Ovary (tissue), 10 donors: ENCODE measurements around the gene GRIN3B. TPM values are rescaled to one million over a fixed set of nuclear protein-coding genes. Genes with fewer than 3 reads are reported as not detected.
A peak's percentile ranks its signal among the peaks of the same experiment; 100 is the strongest.

Source experiments
- DNase-seq, 5 donors: peaks; one replicate each; pipeline ENCODE4 v3.0.0-alpha.2; 2019 to 2020
- H3K27ac ChIP-seq, 2 donors: fragments of 200-600 bp; one replicate each; pipeline versions ENCODE4 v1.5.1 to v1.8.0; 2019 to 2022
- H3K27me3 ChIP-seq: fragments of 200-600 bp; one replicate; pipeline ENCODE4 v1.8.0; 2022
- H3K36me3 ChIP-seq: fragments of 200-600 bp; sonication (generic); one replicate; pipeline ENCODE4 v1.5.1; 2019
- H3K4me1 ChIP-seq: one replicate; pipeline ENCODE4 v1.8.1; 2013; ENCODE audit warnings: mild to moderate bottlenecking, moderate library complexity; ENCODE audit not compliant: insufficient read depth
- H3K4me3 ChIP-seq: fragments of 200-600 bp; sonication (generic); one replicate; pipeline ENCODE4 v1.5.1; 2017
- H3K9me3 ChIP-seq, 2 donors: fragments of 200-600 bp in 1 of 2; sonication (generic) in 1 of 2; one replicate each; pipeline versions ENCODE4 v1.5.1 to v1.8.1; 2013 to 2019; ENCODE audit warnings: mild to moderate bottlenecking in 1 of 2, moderate library complexity in 1 of 2
- CTCF ChIP-seq, 3 donors: fragments of 450-650 bp in 2 of 3; fragments of 200-600 bp in 1 of 3; IDR thresholded peaks; one replicate each; pipeline versions ENCODE4 v1.5.1 to v1.8.0; 2016 to 2022; ENCODE audit warnings: antibody characterized with exemption in 3 of 3, mild to moderate bottlenecking in 1 of 3
- EP300 ChIP-seq: sonication (generic); formaldehyde crosslinking; IDR thresholded peaks from one replicate; pipeline ENCODE4 v1.6.1; 2017; ENCODE audit warnings: antibody characterized with exemption
- POLR2A ChIP-seq: fragments of 450-650 bp; IDR thresholded peaks from one replicate; pipeline ENCODE4 v1.6.1; 2017; ENCODE audit warnings: antibody characterized with exemption, mild to moderate bottlenecking, moderate library complexity
- WGBS, 3 donors: extraction: QIAGEN DNeasy Blood & Tissue Kit in 1 of 3; methylation state at CpG; one replicate each; pipeline versions ENCODE4 v1.1.5 to v1.1.7; 2013 to 2017; 5-methylcytosine and 5-hydroxymethylcytosine counted together
- intact Hi-C, 4 donors: fragments of 100-400 bp; cut with DNase I; formaldehyde crosslinking; loops; one replicate each; pipeline versions ENCODE4 v1.11.0 to v1.15.1; 2022 to 2023
- long read RNA-seq, 3 donors: library from polyadenylated mRNA in 2 of 3; unstranded in 2 of 3; transcript quantifications; one replicate each; pipeline ENCODE4 v2.0.0 and lab custom pipeline, GENCODE V29; 2021 to 2026
- polyA plus RNA-seq, 2 donors: library from polyadenylated mRNA; stranded (reverse); fragments of 200-250 nt in 1 of 2; fragments of 350-450 nt in 1 of 2; fragmentation: Illumina TruSeq in 1 of 2; extraction: RNeasy Lipid Tissue Mini Kit (QIAGEN cat#74804) in 1 of 2; gene quantifications; one replicate each; pipeline ENCODE4 v1.2.3, GENCODE V29; 2013 to 2014
- total RNA-seq, 7 donors: library from RNA; depleted of rRNA in 2 of 7; stranded (reverse); fragments of >200 nt in 2 of 7; fragmentation: NEBNext Ultra II Directional in 3 of 7; extraction: Animal tissue kit (Norgen Biotek cat#: 25700) in 3 of 7; gene quantifications; one replicate each; pipeline versions ENCODE4 v1.1.0 to v1.2.4, GENCODE V29; 2016 to 2023
- donor health status: DM: no; HTN: no; CAD: no; lungs with moderate emphysema.
- donor health status: DM: no; HTN: no; CAD: no.
- donor health status: Bipolar disorder and iron deficiency.
- donor health status: DM: yes; HTN: yes; CAD: no.
- donor health status: DM: no; HTN: no; CAD: no.
- donor health status: DM: yes; HTN: yes; CAD: no.

Gene GRIN3B
- 1 to 10 TPM in 1 of 7 donors, under 1 TPM in 4, not detected in 2; 0.22 to 7.4 (median 0.32) TPM for total RNA-seq
- polyA plus RNA-seq = under 1 TPM in 1 of 2 donors, not detected in 1; 0.07 TPM
- long read RNA-seq, donor 1 = 0 reads
- long read RNA-seq, donor 2 = 0 reads
- long read RNA-seq, donor 3 = 0 reads

- H3K27ac ChIP-seq = no peak within 1 kb of the TSS
- intact Hi-C loops = no loop called here
- H3K9me3 ChIP-seq = no peaks in the 10 kb centered on the region
- peaks cover 13% of the 10 kb centered on the region for H3K27me3 ChIP-seq
- H3K4me3 ChIP-seq = no peak within 1 kb of the TSS
- H3K36me3 ChIP-seq = no peaks in the 10 kb centered on the region
- DNase-seq = peak in 1 of 5 donors; percentile 49
- H3K4me1 ChIP-seq = peaks cover 2% of the 10 kb centered on the region
- TF ChIP-seq EP300 = no peak
- peak in 2 of 3 donors; percentile 16 to 35 for TF ChIP-seq CTCF (IDR thresholded peaks at IDR 0.05)
- no peak for TF ChIP-seq POLR2A
- WGBS, 3 donors = 1 to 5% (median 5%) methylated on average over 8 to 43 of the region's 43 CpGs
These were observed at the start of gene GRIN3B for GRCh38 chr19:1000095-1000494. TSS of gene GRIN3B (plus strand) at chr19:1000419. CDS start at chr19:1000438, 19 bp downstream.

GRCh38 chr19:952049-952679 is 48.1 kb upstream of the GRIN3B start:
- DNase-seq = no peak
- TF ChIP-seq EP300 (no peak), POLR2A (no peak), CTCF (IDR thresholded peaks at IDR 0.05) (no peak)
- Histone ChIP-seq H3K4me1 (peaks cover 3% of the 10 kb centered on the region), H3K36me3 (no peaks in the 10 kb centered on the region), H3K9me3 (no peaks in the 10 kb centered on the region), H3K27ac (no peak overlapping the region), H3K27me3 (no peaks in the 10 kb centered on the region), H3K4me3 (no peak overlapping the region)
- intact Hi-C loops = no loop called here
- 71 to 83% (median 73%) methylated on average over 14 of the region's 14 CpGs for WGBS, 3 donors

GRCh38 chr19:952680-953444 is 47.4 kb upstream of the GRIN3B start:
- WGBS, 3 donors = 23 to 33% (median 24%) methylated on average over 21 of the region's 21 CpGs
- peaks cover 3% of the 10 kb centered on the region for H3K4me1 ChIP-seq
- intact Hi-C loops = no loop called here
- peak in 1 of 5 donors; percentile 15 for DNase-seq
- TF ChIP-seq EP300 = no peak
- H3K27me3 ChIP-seq = no peaks in the 10 kb centered on the region
- H3K4me3 ChIP-seq = no peak overlapping the region
- no peaks in the 10 kb centered on the region for H3K9me3 ChIP-seq
- H3K27ac ChIP-seq = no peak overlapping the region
- H3K36me3 ChIP-seq = no peaks in the 10 kb centered on the region

- Histone ChIP-seq H3K4me1 (peaks cover 3% of the 10 kb centered on the region), H3K4me3 (no peak overlapping the region), H3K27ac (no peak overlapping the region), H3K36me3 (no peaks in the 10 kb centered on the region), H3K27me3 (no peaks in the 10 kb centered on the region), H3K9me3 (no peaks in the 10 kb centered on the region)
- TF ChIP-seq POLR2A (no peak), CTCF (IDR thresholded peaks at IDR 0.05) (no peak), EP300 (no peak)
- DNase-seq = peak in 1 of 5 donors; percentile 16
- intact Hi-C loops = no loop called here
- 38 to 49% (median 47%) methylated on average over 33 of the region's 33 CpGs for WGBS, 3 donors
These were observed 46.6 kb upstream of the GRIN3B start for GRCh38 chr19:953445-954271.
